Endothelial cell of umbilical vein (primary cell): ENCODE measurements around the gene LSM7. TPM values are rescaled to one million over a fixed set of nuclear protein-coding genes. Genes with fewer than 3 reads are reported as not detected.

Source experiments
- BruUV-seq: library from RNA; stranded (reverse); fragments of 400-500 nt; replicated peaks from 2 replicates; lab custom pipeline; 2021; lab: Mats Ljungman, UMichigan
- CTCF ChIA-PET: fragments of 300-600, 350-600 bp; sonication (Branson Sonifier 250); formaldehyde crosslinking; loops from one replicate; lab custom pipeline; 2021; ENCODE audit warnings: antibody characterized with exemption, inconsistent platforms; lab: Charles Lee
- POLR2A ChIA-PET: fragments of 300-600, 350-600 bp; sonication (Branson Sonifier 250); formaldehyde crosslinking; loops from one replicate; lab custom pipeline; 2021; ENCODE audit warnings: antibody characterized with exemption, inconsistent platforms; lab: Charles Lee
- DNase-seq: peaks from one replicate; pipeline ENCODE4 v3.0.0-alpha.2; 2011; ENCODE audit warnings: low read depth, low spot score
- FAIRE-seq: peaks from 2 replicates; lab custom pipeline; 2011; peaks lifted over from hg19 to GRCh38; lab: Jason Lieb, UNC
- H2AFZ ChIP-seq: 2 replicates; pipeline ENCODE4 v1.6.0; 2012; ENCODE audit warnings: low read depth, low read length, control low read depth, inconsistent platforms
- H3K27ac ChIP-seq: 2 replicates; pipeline ENCODE4 v1.5.1; 2011; ENCODE audit warnings: low read depth, mild to moderate bottlenecking, control low read depth, low read length, moderate library complexity; ENCODE audit not compliant: insufficient read depth
- H3K27me3 ChIP-seq, 2 experiments: 2 replicates each; pipeline versions ENCODE4 v1.6.0 to v1.6.1; 2011; ENCODE audit warnings: low read length in 2 of 2, mixed read lengths in 1 of 2; ENCODE audit not compliant: control insufficient read depth in 2 of 2, insufficient read depth in 2 of 2
- H3K36me3 ChIP-seq, 2 experiments: 2 replicates in 1 of 2; 3 replicates in 1 of 2; pipeline ENCODE4 v1.5.1; 2011; ENCODE audit warnings: low read length in 2 of 2, mild to moderate bottlenecking in 1 of 2, moderate library complexity in 1 of 2; ENCODE audit not compliant: control insufficient read depth in 2 of 2, insufficient read depth in 2 of 2; ENCODE audit errors: extremely low read depth in 1 of 2
- H3K4me1 ChIP-seq: 3 replicates; pipeline ENCODE4 v1.5.1; 2011; ENCODE audit warnings: mild to moderate bottlenecking, low read length; ENCODE audit not compliant: control insufficient read depth, insufficient read depth; ENCODE audit errors: extremely low read depth
- H3K4me2 ChIP-seq: 2 replicates; pipeline ENCODE4 v1.6.1; 2011; ENCODE audit warnings: low read length, control low read depth, mixed read lengths; ENCODE audit not compliant: insufficient read depth
- H3K4me3 ChIP-seq, 3 experiments: fragments of 200-600 bp in 1 of 3; sonication (generic), shearing (Covaris generic) in 1 of 3; replicated peaks in 1 of 3; 2 replicates each; pipeline ENCODE4 v1.5.1; 2011 to 2016; ENCODE audit warnings: control low read depth in 3 of 3, low read length in 3 of 3, mild to moderate bottlenecking in 2 of 3, inconsistent platforms in 1 of 3, low read depth in 1 of 3, moderate library complexity in 1 of 3; ENCODE audit not compliant: insufficient read depth in 1 of 3
- H3K79me2 ChIP-seq: 2 replicates; pipeline ENCODE4 v1.6.0; 2012; ENCODE audit warnings: low read length, inconsistent platforms; ENCODE audit not compliant: control insufficient read depth, insufficient read depth
- H3K9ac ChIP-seq: replicated peaks from 2 replicates; pipeline ENCODE3; 2011; ENCODE audit warnings: low read length, control low read depth; ENCODE audit not compliant: insufficient read depth; ENCODE audit errors: extremely low read depth
- H3K9me1 ChIP-seq: replicated peaks from 3 replicates; pipeline ENCODE4 v1.6.0; 2011; ENCODE audit warnings: mild to moderate bottlenecking, low read length; ENCODE audit not compliant: control insufficient read depth, insufficient read depth; ENCODE audit errors: extremely low read depth
- H3K9me3 ChIP-seq: replicated peaks from 2 replicates; pipeline ENCODE4 v1.5.1; 2012; ENCODE audit warnings: low read length, inconsistent platforms; ENCODE audit not compliant: control insufficient read depth, insufficient read depth
- H4K20me1 ChIP-seq: replicated peaks from 2 replicates; pipeline ENCODE3; 2011; ENCODE audit warnings: mild to moderate bottlenecking, low read length; ENCODE audit not compliant: control insufficient read depth, insufficient read depth; ENCODE audit errors: extremely low read depth
- CTCF ChIP-seq, 2 donors: IDR thresholded peaks; 1 replicate in 1 of 2; 2 replicates in 1 of 2; pipeline ENCODE4 v1.5.1; 2011; ENCODE audit warnings: low read length in 2 of 2, mild to moderate bottlenecking in 2 of 2, moderate library complexity in 2 of 2, control low read depth in 1 of 2, inconsistent platforms in 1 of 2, low read depth in 1 of 2; ENCODE audit not compliant: insufficient read depth in 1 of 2; ENCODE audit errors: extremely low read depth in 1 of 2
- EZH2 ChIP-seq: IDR thresholded peaks from 2 replicates; pipeline ENCODE4 v1.6.1; 2012; ENCODE audit warnings: borderline replicate concordance, low read depth, mild to moderate bottlenecking, moderate library complexity, low read length, inconsistent platforms; ENCODE audit not compliant: severe bottlenecking
- FOS ChIP-seq: IDR thresholded peaks from 2 replicates; pipeline ENCODE4 v1.6.1; 2011; ENCODE audit warnings: mild to moderate bottlenecking, low read length, moderate library complexity, borderline replicate concordance; ENCODE audit not compliant: insufficient read depth
- GATA2 ChIP-seq: IDR thresholded peaks from 2 replicates; pipeline ENCODE4 v1.7.0; 2011; ENCODE audit warnings: low read depth, mild to moderate bottlenecking, moderate library complexity, mixed read lengths, low read length; ENCODE audit not compliant: insufficient read length, insufficient read depth
- JUN ChIP-seq: IDR thresholded peaks from 2 replicates; pipeline ENCODE4 v1.6.1; 2011; ENCODE audit warnings: borderline replicate concordance, low read depth; ENCODE audit not compliant: insufficient read length, insufficient read depth
- MAX ChIP-seq: IDR thresholded peaks from 2 replicates; pipeline ENCODE4 v1.6.1; 2011; ENCODE audit not compliant: insufficient read depth, insufficient read length
- MYC ChIP-seq: IDR thresholded peaks from one replicate; pipeline ENCODE4 v1.6.1; 2011; ENCODE audit warnings: mild to moderate bottlenecking, low read depth, low read length
- POLR2A ChIP-seq: IDR thresholded peaks from 2 replicates; pipeline ENCODE4 v1.6.1; 2012; ENCODE audit warnings: low read depth, mild to moderate bottlenecking, control low read depth, low read length
- POLR2AphosphoS5 ChIP-seq: IDR thresholded peaks from 2 replicates; pipeline ENCODE4 v1.6.1; 2012; ENCODE audit warnings: low read depth, mild to moderate bottlenecking, control low read depth, low read length, moderate library complexity; ENCODE audit not compliant: insufficient read depth
- dilution Hi-C: fragments of 300-500 bp; cut with MboI; formaldehyde crosslinking; loops from one replicate; pipeline ENCODE4 v1.15.0; 2019; ENCODE audit warnings: low sequenced_read_pairs; ENCODE audit not compliant: extremely low pct_ligation_motif_present
- intact Hi-C: fragments of 100-400 bp; cut with micrococcal nuclease; formaldehyde crosslinking; loops from one replicate; pipeline ENCODE4 v1.10.0; 2022
- polyA plus RNA-seq, 4 experiments: library from polyadenylated mRNA; depleted of rRNA in 3 of 4; stranded (reverse) in 3 of 4; unstranded in 1 of 4; fragments of >200 nt; gene quantifications; 2 replicates each; pipeline versions ENCODE4 v1.2.1 to v1.2.3, GENCODE V29; 2011 to 2012; ENCODE audit warnings: missing spikeins in 1 of 4
- total RNA-seq: library from RNA; stranded (reverse); gene quantifications from 2 replicates; pipeline ENCODE4 v1.2.3, GENCODE V29; 2021

Gene LSM7
- total and polyA plus RNA-seq, 2 donors (not counting 3 experiments of a cell fraction or from before 2014, with no cell fraction given) = 124 to 673 TPM

GRCh38 chr19:2329149-2329478 is 728 bp upstream of the LSM7 start:
- no peak for FAIRE-seq
- ChIA-PET POLR2A (interaction anchor here (1.2 kb wide), 1 partner anchor 24 kb away, joined by 3 read pairs; no protein-coding TSS in a partner anchor), CTCF (no interaction called here)
- Histone ChIP-seq H4K20me1 (no peaks in the 10 kb centered on the region), H3K4me1 (peaks cover 15% of the 10 kb centered on the region), H3K79me2 (peaks cover 48% of the 10 kb centered on the region), H3K9ac (peak overlapping the region; percentile 76), H2AFZ (peak overlapping the region; percentile 77), H3K4me2 (peak overlapping the region; percentile 80), H3K9me3 (no peaks in the 10 kb centered on the region), H3K27me3 (no peaks in the 10 kb centered on the region), H3K4me3 (peak overlapping the region; percentile 68 to 94 (median 87)), H3K27ac (peak overlapping the region; percentile 1), H3K36me3 (peaks cover 0 to 6% of the 10 kb centered on the region in 2 experiments), H3K9me1 (no peaks in the 10 kb centered on the region)
- BruUV-seq = no TSS peak
- DNase-seq = no peak
- dilution Hi-C loops = no loop called here
- TF ChIP-seq CTCF (IDR thresholded peaks at IDR 0.05; ENCODE audit: extremely low read depth in 1 of 2, insufficient read depth in 1 of 2, low read depth in 1 of 2, low read length in 2 of 2) (no peak), FOS (no peak), POLR2AphosphoS5 (no peak), MYC (no peak), GATA2 (no peak), MAX (no peak), JUN (no peak), EZH2 (no peak), POLR2A (no peak)
- intact Hi-C loops = loop anchor here (5.0 kb wide), 1 partner anchor 42 kb away; no protein-coding TSS in a partner anchor
